T-cell (primary cell): ENCODE results near the gene STRBP. TPM values are rescaled to one million over a fixed set of nuclear protein-coding genes. Genes with fewer than 3 reads are reported as not detected.
A peak's percentile ranks its signal among the peaks of the same experiment; 100 is the strongest.

Experiments used
- ATAC-seq, 4 experiments: fragments of 200-7000 bp in 3 of 4; fragments of 150-1000 bp in 1 of 4; cut with Tn5 transposase; replicated peaks in 1 of 4; 1 replicate in 3 of 4; 2 replicates in 1 of 4; pipeline ENCODE4 v1.10.0; 2021; ENCODE audit warnings: moderate library complexity in 3 of 4, mild to moderate bottlenecking in 2 of 4, moderate number of reproducible peaks in 1 of 4
- CTCF ChIA-PET, 2 donors: fragments of 300-600 bp; sonication (Branson Sonifier 250); formaldehyde crosslinking; loops; one replicate each; lab custom pipeline; 2022; ENCODE audit warnings: antibody characterized with exemption in 2 of 2; lab: Charles Lee
- POLR2A ChIA-PET, 2 donors: fragments of 300-600 bp; sonication (Branson Sonifier 250); formaldehyde crosslinking; loops; one replicate each; lab custom pipeline; 2022; ENCODE audit warnings: antibody characterized with exemption in 2 of 2; lab: Charles Lee
- DNase-seq, 35 experiments: peaks; one replicate each; pipeline versions ENCODE4 v3.0.0 to v3.0.0-alpha.2; 2013 to 2023
- H3K27ac ChIP-seq: one replicate; pipeline ENCODE4 v1.5.1; 2013; ENCODE audit warnings: low read length
- H3K27me3 ChIP-seq, 2 experiments: replicated peaks in 1 of 2; 1 replicate in 1 of 2; 2 replicates in 1 of 2; pipeline versions ENCODE4 v1.6.1 to v1.7.0; 2013; ENCODE audit warnings: low read length in 1 of 2, mixed read lengths in 1 of 2; ENCODE audit not compliant: control insufficient read depth in 2 of 2, insufficient read depth in 2 of 2; ENCODE audit errors: extremely low read depth in 1 of 2
- H3K36me3 ChIP-seq, 2 donors: 1 replicate in 1 of 2; 2 replicates in 1 of 2; pipeline versions ENCODE4 v1.6.1 to v1.7.0; 2013; ENCODE audit warnings: low read length in 1 of 2; ENCODE audit not compliant: control insufficient read depth in 2 of 2, insufficient read depth in 1 of 2; ENCODE audit errors: extremely low read depth in 1 of 2
- H3K4me1 ChIP-seq, 2 experiments: 1 replicate in 1 of 2; 2 replicates in 1 of 2; pipeline versions ENCODE4 v1.6.1 to v1.7.0; 2013; ENCODE audit warnings: low read length in 2 of 2, mixed read lengths in 1 of 2; ENCODE audit not compliant: insufficient read depth in 2 of 2, control insufficient read depth in 1 of 2; ENCODE audit errors: extremely low read depth in 1 of 2
- H3K4me3 ChIP-seq, 2 donors: 1 replicate in 1 of 2; 2 replicates in 1 of 2; pipeline versions ENCODE4 v1.5.1 to v1.7.0; 2013; ENCODE audit warnings: mild to moderate bottlenecking in 2 of 2, low read length in 1 of 2, moderate library complexity in 1 of 2; ENCODE audit not compliant: control insufficient read depth in 1 of 2; ENCODE audit errors: extremely low read depth in 1 of 2
- H3K9me3 ChIP-seq: 2 replicates; pipeline ENCODE4 v1.7.0; 2013
- H3K27ac Mint-ChIP-seq, 2 donors: one replicate each; pipeline ENCODE4 v1.8.0; 2020 to 2021; ENCODE audit warnings: mild to moderate bottlenecking in 2 of 2, mixed read lengths in 2 of 2
- H3K27me3 Mint-ChIP-seq, 2 donors: one replicate each; pipeline ENCODE4 v1.8.0; 2021 to 2022; ENCODE audit warnings: mixed read lengths in 2 of 2
- H3K36me3 Mint-ChIP-seq: one replicate; pipeline ENCODE4 v1.8.0; 2021; ENCODE audit warnings: mixed read lengths
- H3K4me1 Mint-ChIP-seq, 3 donors: one replicate each; pipeline ENCODE4 v1.8.0; 2020 to 2022; ENCODE audit warnings: mixed read lengths in 3 of 3, mild to moderate bottlenecking in 1 of 3
- H3K4me3 Mint-ChIP-seq, 3 donors: one replicate each; pipeline ENCODE4 v1.8.0; 2020 to 2022; ENCODE audit warnings: mild to moderate bottlenecking in 3 of 3, mixed read lengths in 3 of 3, moderate library complexity in 3 of 3
- H3K9me3 Mint-ChIP-seq, 3 donors: one replicate each; pipeline ENCODE4 v1.8.0; 2020 to 2022; ENCODE audit warnings: mixed read lengths in 3 of 3
- WGBS: methylation state at CpG from one replicate; pipeline ENCODE4 v1.1.5; 2013; ENCODE audit warnings: missing lambda C conversion rate; ENCODE audit not compliant: insufficient coverage; 5-methylcytosine and 5-hydroxymethylcytosine counted together
- total RNA-seq, 35 experiments: library from RNA in 6 of 35; stranded (reverse) in 6 of 35; fragments of 120-200 nt in 1 of 35; gene quantifications; one replicate each; pipeline versions ENCODE4 v1.2.1 to v1.2.4 and lab custom pipeline; 2013 to 2026

Gene STRBP
- total RNA-seq, 5 donors from 2014 or later (not counting 1 experiment from before 2014, with no cell fraction given), result 18.6 to 26.9 (median 20.0) TPM

- Histone ChIP-seq H3K9me3 (no peaks in the 10 kb centered on the region), H3K36me3 (peaks cover 4 to 58% of the 10 kb centered on the region in 2 donors), H3K4me1 (no peaks in the 10 kb centered on the region), H3K4me3 (no peak overlapping the region), H3K27me3 (no peaks in the 10 kb centered on the region), H3K27ac (no peak overlapping the region)
- no peak for ATAC-seq
- POLR2A ChIA-PET, result no interaction called here
- H3K27ac Mint-ChIP-seq, result peak overlapping the region in 1 of 2 donors; percentile 39
- DNase-seq, result no peak
- WGBS, result no CpG with 5 or more reads among the region's 4 CpGs
- H3K9me3 Mint-ChIP-seq, result no peaks in the 10 kb centered on the region
- H3K27me3 Mint-ChIP-seq, result no peaks in the 10 kb centered on the region
- H3K4me3 Mint-ChIP-seq, result no peak overlapping the region
- no peaks in the 10 kb centered on the region for H3K4me1 Mint-ChIP-seq
- CTCF ChIA-PET, result no interaction called here
- peaks cover 56% of the 10 kb centered on the region for H3K36me3 Mint-ChIP-seq
These were observed 181.0 kb downstream of the STRBP start for GRCh38 chr9:123087359-123087888.

- ATAC-seq, result no peak
- no peak overlapping the region for H3K4me3 Mint-ChIP-seq
- no peak overlapping the region for H3K4me3 ChIP-seq
- POLR2A ChIA-PET, result no interaction called here
- H3K27me3 Mint-ChIP-seq, result no peaks in the 10 kb centered on the region
- H3K27ac Mint-ChIP-seq, result no peak overlapping the region
- CTCF ChIA-PET, result interaction anchor here in 1 of 2 donors (1.0 kb wide), 1 partner anchor 262 kb away, joined by 3 read pairs; no protein-coding TSS in a partner anchor
- H3K36me3 ChIP-seq, result peaks cover 4 to 58% of the 10 kb centered on the region in 2 donors
- no peaks in the 10 kb centered on the region for H3K4me1 ChIP-seq
- no peak overlapping the region for H3K27ac ChIP-seq
- H3K9me3 Mint-ChIP-seq, result no peaks in the 10 kb centered on the region
- H3K4me1 Mint-ChIP-seq, result no peaks in the 10 kb centered on the region
- peaks cover 58% of the 10 kb centered on the region for H3K36me3 Mint-ChIP-seq
- 94% methylated on average over 2 of the region's 2 CpGs for WGBS
- no peaks in the 10 kb centered on the region for H3K9me3 ChIP-seq
- H3K27me3 ChIP-seq, result no peaks in the 10 kb centered on the region
- no peak for DNase-seq
These were observed 182.5 kb downstream of the STRBP start for GRCh38 chr9:123085916-123086315.

- DNase-seq, result no peak
- H3K4me1 Mint-ChIP-seq, result no peaks in the 10 kb centered on the region
- no peaks in the 10 kb centered on the region for H3K27me3 Mint-ChIP-seq
- peaks cover 54% of the 10 kb centered on the region for H3K36me3 Mint-ChIP-seq
- H3K9me3 Mint-ChIP-seq, result no peaks in the 10 kb centered on the region
- Histone ChIP-seq H3K36me3 (peaks cover 0 to 54% of the 10 kb centered on the region in 2 donors), H3K4me3 (no peak overlapping the region), H3K27ac (no peak overlapping the region), H3K4me1 (no peaks in the 10 kb centered on the region), H3K9me3 (no peaks in the 10 kb centered on the region), H3K27me3 (no peaks in the 10 kb centered on the region)
- no peak overlapping the region for H3K4me3 Mint-ChIP-seq
- ChIA-PET CTCF (interaction anchor here in 1 of 2 donors (0.7 to 1.1 kb wide), 2 partner anchors 141 to 266 kb away, joined by 3 to 6 read pairs; no protein-coding TSS in a partner anchor), POLR2A (interaction anchor here in 1 of 2 donors (0.6 kb wide), 1 partner anchor 303 kb away, joined by 13 read pairs; no protein-coding TSS in a partner anchor)
- 100% methylated on average over 1 of the region's 1 CpG for WGBS
- no peak for ATAC-seq
- H3K27ac Mint-ChIP-seq, result no peak overlapping the region
These were observed 184.1 kb downstream of the STRBP start for GRCh38 chr9:123084256-123084655.

GRCh38 chr9:123083680-123084079 lies 184.7 kb downstream of the STRBP start:
- H3K9me3 Mint-ChIP-seq, result no peaks in the 10 kb centered on the region
- DNase-seq, result no peak
- Histone ChIP-seq H3K9me3 (no peaks in the 10 kb centered on the region), H3K4me3 (no peak overlapping the region), H3K4me1 (no peaks in the 10 kb centered on the region), H3K27ac (no peak overlapping the region), H3K27me3 (no peaks in the 10 kb centered on the region), H3K36me3 (peaks cover 0 to 52% of the 10 kb centered on the region in 2 donors)
- H3K36me3 Mint-ChIP-seq, result peaks cover 53% of the 10 kb centered on the region
- no peaks in the 10 kb centered on the region for H3K27me3 Mint-ChIP-seq
- no peak overlapping the region for H3K27ac Mint-ChIP-seq
- CTCF ChIA-PET, result interaction anchor here in 1 of 2 donors (1.1 to 3.6 kb wide), 2 partner anchors 266 kb away, joined by 6 to 22 read pairs; no protein-coding TSS in a partner anchor
- ATAC-seq, result no peak
- H3K4me3 Mint-ChIP-seq, result no peak overlapping the region
- H3K4me1 Mint-ChIP-seq, result no peaks in the 10 kb centered on the region
- 93% methylated on average over 4 of the region's 6 CpGs for WGBS
- POLR2A ChIA-PET, result no interaction called here

GRCh38 chr9:123081824-123082223 lies 186.6 kb downstream of the STRBP start:
- Histone ChIP-seq H3K4me1 (no peaks in the 10 kb centered on the region), H3K4me3 (no peak overlapping the region), H3K36me3 (peaks cover 5 to 50% of the 10 kb centered on the region in 2 donors), H3K9me3 (no peaks in the 10 kb centered on the region), H3K27ac (no peak overlapping the region), H3K27me3 (no peaks in the 10 kb centered on the region)
- Mint-ChIP-seq H3K36me3 (peaks cover 57% of the 10 kb centered on the region), H3K27ac (no peak overlapping the region), H3K27me3 (no peaks in the 10 kb centered on the region), H3K9me3 (no peaks in the 10 kb centered on the region), H3K4me1 (no peaks in the 10 kb centered on the region), H3K4me3 (no peak overlapping the region)
- CTCF ChIA-PET, result interaction anchor here (0.5 to 3.6 kb wide), 3 partner anchors 37 to 267 kb away, joined by 3 to 22 read pairs (median 4); no protein-coding TSS in a partner anchor
- POLR2A ChIA-PET, result no interaction called here
- no peak for ATAC-seq
- WGBS, result no CpG with 5 or more reads among the region's 2 CpGs
- DNase-seq, result peak in 10 of 35 experiments; percentile 1 to 55 (median 8)

- H3K9me3 Mint-ChIP-seq, result no peaks in the 10 kb centered on the region
- no peaks in the 10 kb centered on the region for H3K27me3 Mint-ChIP-seq
- no peak overlapping the region for H3K27ac ChIP-seq
- H3K4me1 Mint-ChIP-seq, result no peaks in the 10 kb centered on the region
- DNase-seq (no peak), ATAC-seq (no peak)
- no peaks in the 10 kb centered on the region for H3K9me3 ChIP-seq
- WGBS, result 80% methylated on average over 2 of the region's 3 CpGs
- H3K4me3 Mint-ChIP-seq, result no peak overlapping the region
- H3K27me3 ChIP-seq, result no peaks in the 10 kb centered on the region
- H3K36me3 Mint-ChIP-seq, result peaks cover 60% of the 10 kb centered on the region
- H3K27ac Mint-ChIP-seq, result no peak overlapping the region
- H3K36me3 ChIP-seq, result peaks cover 5 to 58% of the 10 kb centered on the region in 2 donors
- ChIA-PET CTCF (interaction anchor here (0.5 to 3.6 kb wide), 6 partner anchors 179 to 1230 kb away, joined by 3 to 22 read pairs (median 3); no protein-coding TSS in a partner anchor), POLR2A (interaction anchor here in 1 of 2 donors (0.6 kb wide), 1 partner anchor 203 kb away, joined by 5 read pairs; no protein-coding TSS in a partner anchor)
- no peaks in the 10 kb centered on the region for H3K4me1 ChIP-seq
- H3K4me3 ChIP-seq, result no peak overlapping the region
These were observed 187.9 kb downstream of the STRBP start for GRCh38 chr9:123080444-123080843.
